OCI-LY3 (cell line): ENCODE results near the gene AMPD2.

Source experiments
- H2AFZ ChIP-seq: fragments of 200-600, 300-600 bp; shearing (Covaris generic); 2 replicates; pipeline ENCODE4 v1.6.0; 2014; ENCODE audit warnings: antibody characterized with exemption, low read depth, low read length
- H3K27ac ChIP-seq: fragments of 200-600, 300-600 bp; sonication (generic); 2 replicates; pipeline ENCODE4 v1.5.1; 2014; ENCODE audit warnings: mild to moderate bottlenecking, low read length, moderate library complexity, mixed read lengths
- H3K27me3 ChIP-seq: fragments of 200-600, 300-600 bp; sonication (generic); 2 replicates; pipeline ENCODE4 v1.6.1; 2014; ENCODE audit warnings: low read depth, low read length, mixed read lengths
- H3K36me3 ChIP-seq: fragments of 200-600, 300-600 bp; sonication (generic); replicated peaks from 2 replicates; pipeline ENCODE3; 2014; ENCODE audit warnings: low read depth, low read length, mixed read lengths
- H3K4me1 ChIP-seq: fragments of 300-600, 200-600 bp; sonication (generic); 2 replicates; pipeline ENCODE4 v1.6.1; 2014; ENCODE audit warnings: low read length, mixed read lengths
- H3K4me2 ChIP-seq: fragments of 200-600, 300-600 bp; sonication (generic); 2 replicates; pipeline ENCODE4 v1.6.1; 2014; ENCODE audit warnings: low read length, mixed read lengths
- H3K4me3 ChIP-seq: fragments of 300-600, 200-600 bp; sonication (generic); 2 replicates; pipeline ENCODE4 v1.5.1; 2014; ENCODE audit warnings: antibody characterized with exemption, mild to moderate bottlenecking, low read length, moderate library complexity
- H3K79me2 ChIP-seq: fragments of 300-600, 200-600 bp; shearing (Covaris generic); 2 replicates; pipeline ENCODE4 v1.6.1; 2014; ENCODE audit warnings: mild to moderate bottlenecking, low read length, mixed read lengths
- H3K9ac ChIP-seq: fragments of 300-600, 200-600 bp; shearing (Covaris generic); 2 replicates; pipeline ENCODE4 v1.6.0; 2014; ENCODE audit warnings: mild to moderate bottlenecking, low read length, moderate library complexity
- H3K9me3 ChIP-seq: fragments of 200-600, 300-600 bp; shearing (Covaris generic); 2 replicates; pipeline ENCODE4 v1.6.1; 2014; ENCODE audit warnings: low read length, mixed read lengths; ENCODE audit not compliant: insufficient read depth
- H4K20me1 ChIP-seq: fragments of 200-600, 300-600 bp; sonication (generic); 2 replicates; pipeline ENCODE4 v1.6.1; 2016; ENCODE audit warnings: low read length, mixed read lengths; ENCODE audit not compliant: insufficient read depth
- EZH2phosphoT487 ChIP-seq: fragments of 200-600 bp; shearing (Covaris generic); IDR thresholded peaks from 2 replicates; pipeline ENCODE4 v1.6.1; 2018; ENCODE audit warnings: antibody characterized with exemption, mixed run types, low read depth
- TF ChIP-seq, protein P1 (sequence below): fragments of 200-600, 300-600 bp; sonication (generic); IDR thresholded peaks from 2 replicates; pipeline ENCODE4 v1.5.1; 2014; ENCODE audit warnings: antibody characterized with exemption, low read length, low read depth

AMPD2 gene

DNA sequence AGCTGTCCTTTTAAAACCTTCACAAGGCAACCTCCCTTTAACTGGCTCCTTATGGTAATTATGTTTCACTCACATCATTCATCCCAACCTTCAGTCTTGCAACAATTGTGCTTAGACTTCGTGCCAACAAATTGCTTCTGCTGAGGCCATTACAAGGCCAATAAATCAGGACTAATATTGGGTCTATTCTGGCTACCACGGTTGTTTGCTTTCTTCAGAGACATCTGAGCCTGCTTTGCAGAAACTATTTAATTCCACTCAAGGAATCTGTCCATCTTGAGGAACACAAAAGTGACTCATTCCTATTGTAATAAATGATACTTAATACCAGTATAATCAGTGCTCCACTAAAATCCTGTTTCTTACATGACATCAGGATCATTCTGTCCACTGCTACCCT is 33.7 kb downstream of the AMPD2 start:
- Histone ChIP-seq H3K9me3 (no peaks in the 10 kb centered on the region), H2AFZ (no peak overlapping the region), H3K9ac (no peak overlapping the region), H3K79me2 (no peaks in the 10 kb centered on the region), H3K4me2 (no peak overlapping the region), H3K36me3 (no peaks in the 10 kb centered on the region), H3K27ac (no peak overlapping the region), H3K27me3 (peaks cover 5% of the 10 kb centered on the region), H3K4me3 (no peak overlapping the region), H4K20me1 (no peaks in the 10 kb centered on the region), H3K4me1 (peaks cover 8% of the 10 kb centered on the region; the same call in 1 of the 2 replicates)
- TF ChIP-seq, protein P1, sequence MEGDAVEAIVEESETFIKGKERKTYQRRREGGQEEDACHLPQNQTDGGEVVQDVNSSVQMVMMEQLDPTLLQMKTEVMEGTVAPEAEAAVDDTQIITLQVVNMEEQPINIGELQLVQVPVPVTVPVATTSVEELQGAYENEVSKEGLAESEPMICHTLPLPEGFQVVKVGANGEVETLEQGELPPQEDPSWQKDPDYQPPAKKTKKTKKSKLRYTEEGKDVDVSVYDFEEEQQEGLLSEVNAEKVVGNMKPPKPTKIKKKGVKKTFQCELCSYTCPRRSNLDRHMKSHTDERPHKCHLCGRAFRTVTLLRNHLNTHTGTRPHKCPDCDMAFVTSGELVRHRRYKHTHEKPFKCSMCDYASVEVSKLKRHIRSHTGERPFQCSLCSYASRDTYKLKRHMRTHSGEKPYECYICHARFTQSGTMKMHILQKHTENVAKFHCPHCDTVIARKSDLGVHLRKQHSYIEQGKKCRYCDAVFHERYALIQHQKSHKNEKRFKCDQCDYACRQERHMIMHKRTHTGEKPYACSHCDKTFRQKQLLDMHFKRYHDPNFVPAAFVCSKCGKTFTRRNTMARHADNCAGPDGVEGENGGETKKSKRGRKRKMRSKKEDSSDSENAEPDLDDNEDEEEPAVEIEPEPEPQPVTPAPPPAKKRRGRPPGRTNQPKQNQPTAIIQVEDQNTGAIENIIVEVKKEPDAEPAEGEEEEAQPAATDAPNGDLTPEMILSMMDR = no peak
- TF ChIP-seq EZH2phosphoT487 = no peak

- H3K36me3 ChIP-seq = no peaks in the 10 kb centered on the region
- no peak for TF ChIP-seq EZH2phosphoT487
- TF ChIP-seq, protein P1 = no peak
- H3K4me2 ChIP-seq = no peak overlapping the region
- H3K9me3 ChIP-seq = no peaks in the 10 kb centered on the region
- no peaks in the 10 kb centered on the region for H4K20me1 ChIP-seq
- H3K4me3 ChIP-seq = no peak overlapping the region
- H3K9ac ChIP-seq = no peak overlapping the region
- peaks cover 8% of the 10 kb centered on the region; the same call in 1 of the 2 replicates for H3K4me1 ChIP-seq
- no peak overlapping the region for H3K27ac ChIP-seq
- H3K27me3 ChIP-seq = peaks cover 5% of the 10 kb centered on the region
- no peaks in the 10 kb centered on the region for H3K79me2 ChIP-seq
- no peak overlapping the region for H2AFZ ChIP-seq
Observed at GRCh38 chr1:109654519-109654918, 34.9 kb downstream of the AMPD2 start.

DNA sequence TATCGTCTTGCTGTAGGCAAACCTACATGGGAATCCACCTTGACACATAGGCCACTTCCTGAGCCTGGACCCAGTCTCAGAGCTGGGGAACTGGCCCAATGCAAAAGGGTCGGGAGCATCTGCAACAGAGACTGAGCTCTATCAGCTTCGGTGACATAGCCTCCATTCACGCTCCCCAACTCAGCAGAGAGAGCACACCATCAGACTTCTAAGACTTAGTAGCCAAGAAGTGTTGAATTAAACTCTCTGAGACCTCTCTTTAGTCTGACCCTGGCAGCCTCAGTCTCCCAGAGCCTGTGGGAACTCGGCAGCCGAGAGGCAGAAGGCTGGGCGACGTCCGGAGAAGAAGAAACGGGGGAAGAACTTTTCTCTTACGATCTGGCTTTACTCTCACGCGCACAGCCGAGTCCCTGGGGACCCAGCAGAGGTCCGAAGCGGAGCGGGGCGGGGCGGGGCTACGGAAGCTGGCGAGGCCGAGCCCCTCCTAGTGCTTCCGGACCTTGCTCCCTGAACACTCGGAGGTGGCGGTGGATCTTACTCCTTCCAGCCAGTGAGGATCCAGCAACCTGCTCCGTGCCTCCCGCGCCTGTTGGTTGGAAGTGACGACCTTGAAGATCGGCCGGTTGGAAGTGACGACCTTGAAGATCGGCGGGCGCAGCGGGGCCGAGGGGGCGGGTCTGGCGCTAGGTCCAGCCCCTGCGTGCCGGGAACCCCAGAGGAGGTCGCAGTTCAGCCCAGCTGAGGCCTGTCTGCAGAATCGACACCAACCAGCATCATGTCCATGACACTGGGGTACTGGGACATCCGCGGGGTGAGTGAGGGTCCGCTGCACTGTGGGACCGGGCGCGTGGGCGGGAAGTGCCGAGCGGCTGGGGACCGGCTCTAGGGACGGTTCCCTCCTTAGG is 36.2 kb downstream of the AMPD2 start, which contains the start of gene GSTM4:
GSTM4 (plus strand) TSS at position 485 of the 905 bp plus-strand sequence; CDS start at position 776, 291 bp downstream.
- H3K36me3 ChIP-seq = no peaks in the 10 kb centered on the region
- TF ChIP-seq, protein P1 = no peak
- TF ChIP-seq EZH2phosphoT487 = no peak
- peaks cover 5% of the 10 kb centered on the region for H3K27me3 ChIP-seq
- peak within 1 kb of the TSS; percentile 87 for H3K9ac ChIP-seq
- H3K9me3 ChIP-seq = no peaks in the 10 kb centered on the region
- H3K4me3 ChIP-seq = peak within 1 kb of the TSS; percentile 94
- H3K4me2 ChIP-seq = peak within 1 kb of the TSS; percentile 96
- no peaks in the 10 kb centered on the region for H3K79me2 ChIP-seq
- peaks cover 8% of the 10 kb centered on the region; the same call in 1 of the 2 replicates for H3K4me1 ChIP-seq
- H2AFZ ChIP-seq = peak within 1 kb of the TSS; percentile 98
- H4K20me1 ChIP-seq = no peaks in the 10 kb centered on the region
- peak within 1 kb of the TSS; percentile 42 for H3K27ac ChIP-seq

DNA sequence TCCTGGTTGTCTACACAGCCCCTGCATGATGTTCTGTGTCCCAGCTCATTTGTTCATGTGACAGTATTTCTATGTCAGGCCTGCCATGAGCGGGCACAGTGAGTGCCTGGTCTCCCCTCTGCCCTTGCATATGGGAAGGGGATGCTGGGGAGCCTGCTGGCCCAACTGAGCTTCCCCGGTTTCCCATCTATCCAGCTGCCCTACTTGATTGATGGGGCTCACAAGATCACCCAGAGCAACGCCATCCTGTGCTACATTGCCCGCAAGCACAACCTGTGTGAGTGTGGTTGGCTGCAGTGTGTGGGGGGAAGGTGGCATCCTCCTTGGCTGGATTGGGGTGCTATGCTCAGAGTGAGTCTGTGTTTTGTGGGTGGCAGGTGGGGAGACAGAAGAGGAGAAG is 37.8 kb downstream of the AMPD2 start:
- Histone ChIP-seq H3K9ac (no peak overlapping the region), H3K4me1 (peaks cover 8% of the 10 kb centered on the region; the same call in 1 of the 2 replicates), H3K4me3 (no peak overlapping the region), H3K27me3 (no peaks in the 10 kb centered on the region; the same call in 1 of the 2 replicates), H3K4me2 (no peak overlapping the region), H4K20me1 (no peaks in the 10 kb centered on the region), H3K9me3 (no peaks in the 10 kb centered on the region), H3K36me3 (no peaks in the 10 kb centered on the region), H3K79me2 (no peaks in the 10 kb centered on the region), H3K27ac (no peak overlapping the region), H2AFZ (no peak overlapping the region)
- TF ChIP-seq, protein P1 = no peak
